Measurements from ENCODE around the gene GRPEL1. TPM values are rescaled to one million over a fixed set of nuclear protein-coding genes. Genes with fewer than 3 reads are reported as not detected.

GRPEL1 gene
- polyA plus RNA-seq, 1 donor from 2014 or later, result 28.5 TPM

DNA sequence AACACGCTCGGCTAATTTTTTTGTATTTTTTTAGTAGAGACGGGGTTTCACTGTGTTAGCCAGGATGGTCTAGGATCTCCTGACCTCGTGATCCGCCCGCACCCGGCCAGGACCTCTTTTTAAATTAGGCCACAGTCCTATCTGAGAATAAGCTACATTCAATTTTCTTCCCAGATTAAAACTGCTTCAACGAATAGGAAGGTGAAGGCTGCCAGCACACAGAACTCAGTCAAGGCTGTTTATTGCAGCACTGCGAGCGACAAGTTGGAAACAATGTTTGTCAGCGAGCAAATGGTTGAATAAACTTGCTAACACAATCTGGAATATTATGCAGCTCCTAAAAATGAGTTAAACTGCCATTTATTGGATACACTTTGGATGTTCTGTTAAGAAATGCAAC is 1.9 kb downstream of the GRPEL1 start:
- Histone ChIP-seq H3K79me2 (replicated peaks; ENCODE audit: insufficient read depth, low read length) (peaks cover 12% of the 10 kb centered on the region), H3K9ac (ENCODE audit: low read length) (no peak overlapping the region), H3K27ac (ENCODE audit: low read length) (no peak overlapping the region), H3K4me3 (ENCODE audit: low read length) (no peak overlapping the region), H3F3A (ENCODE audit: insufficient read depth, low read length, poor library complexity, severe bottlenecking) (no peaks in the 10 kb centered on the region), H4K20me1 (ENCODE audit: insufficient read depth) (no peaks in the 10 kb centered on the region), H3K4me2 (ENCODE audit: low read length) (no peak overlapping the region), H3K9me2 (ENCODE audit: insufficient read depth, low read length) (no peaks in the 10 kb centered on the region), H3K9me3 (ENCODE audit: low read length) (no peaks in the 10 kb centered on the region), H3K27me3 (ENCODE audit: insufficient read depth, low read depth, low read length) (no peaks in the 10 kb centered on the region), H2AFZ (ENCODE audit: low read depth, low read length) (no peak overlapping the region), H3K36me3 (ENCODE audit: insufficient read depth, low read length) (peaks cover 6% of the 10 kb centered on the region)
- TF ChIP-seq RAD21 (conservative IDR thresholded peaks at IDR 0.05), result no peak
- no peak for TF ChIP-seq SMC3 (conservative IDR thresholded peaks at IDR 0.05; ENCODE audit: poor library complexity)
- no peak for TF ChIP-seq REST (IDR thresholded peaks at IDR 0.05; ENCODE audit: borderline replicate concordance)
- no peak for TF ChIP-seq CTCF (IDR thresholded peaks at IDR 0.05; ENCODE audit: poor library complexity, severe bottlenecking)
- TF ChIP-seq EP300 (conservative IDR thresholded peaks at IDR 0.05; ENCODE audit: poor library complexity, severe bottlenecking), result no peak
- TF ChIP-seq POLR2AphosphoS5 (IDR thresholded peaks at IDR 0.05), result no peak
- no peak for TF ChIP-seq EZH2 (IDR thresholded peaks at IDR 0.05; ENCODE audit: borderline replicate concordance, insufficient read depth, low read length, poor library complexity, severe bottlenecking)
- TF ChIP-seq MXI1 (conservative IDR thresholded peaks at IDR 0.05; ENCODE audit: poor library complexity, severe bottlenecking), result no peak

GRCh38 chr4:7063362-7063761 is 4.5 kb downstream of the GRPEL1 start:
- H3K79me2 ChIP-seq (replicated peaks; ENCODE audit: insufficient read depth, low read length), result peaks cover 12% of the 10 kb centered on the region
- no peaks in the 10 kb centered on the region for H4K20me1 ChIP-seq (ENCODE audit: insufficient read depth)
- H3K36me3 ChIP-seq (ENCODE audit: insufficient read depth, low read length), result peaks cover 10% of the 10 kb centered on the region

More at GRCh38 chr4:7063362-7063761, 4.5 kb downstream of the GRPEL1 start:
- Histone ChIP-seq H3K4me2 (ENCODE audit: low read length) (no peak overlapping the region), H3K9ac (ENCODE audit: low read length) (no peak overlapping the region), H3F3A (ENCODE audit: insufficient read depth, low read length, poor library complexity, severe bottlenecking) (no peaks in the 10 kb centered on the region), H3K27me3 (ENCODE audit: insufficient read depth, low read depth, low read length) (no peaks in the 10 kb centered on the region), H2AFZ (ENCODE audit: low read depth, low read length) (no peak overlapping the region), H3K27ac (ENCODE audit: low read length) (no peak overlapping the region), H3K4me3 (ENCODE audit: low read length) (no peak overlapping the region), H3K9me3 (ENCODE audit: low read length) (no peaks in the 10 kb centered on the region), H3K9me2 (ENCODE audit: insufficient read depth, low read length) (no peaks in the 10 kb centered on the region)
- TF ChIP-seq REST (IDR thresholded peaks at IDR 0.05; ENCODE audit: borderline replicate concordance) (no peak), TAF1 (IDR thresholded peaks at IDR 0.05; ENCODE audit: low read depth) (no peak), SMC3 (conservative IDR thresholded peaks at IDR 0.05; ENCODE audit: poor library complexity) (no peak), RAD21 (conservative IDR thresholded peaks at IDR 0.05) (no peak), EP300 (conservative IDR thresholded peaks at IDR 0.05; ENCODE audit: poor library complexity, severe bottlenecking) (no peak), POLR2AphosphoS5 (IDR thresholded peaks at IDR 0.05) (no peak), CTCF (IDR thresholded peaks at IDR 0.05; ENCODE audit: poor library complexity, severe bottlenecking) (no peak), MXI1 (conservative IDR thresholded peaks at IDR 0.05; ENCODE audit: poor library complexity, severe bottlenecking) (no peak), EZH2 (IDR thresholded peaks at IDR 0.05; ENCODE audit: borderline replicate concordance, insufficient read depth, low read length, poor library complexity, severe bottlenecking) (no peak)

Measured in neural cell (in vitro differentiated cells).